GM18907 (cell line): ENCODE data around the gene SLC27A2.
"Not testable (repeated sequence)": the region's sequence is repeated elsewhere in the genome, so short reads cannot be mapped to it uniquely, and the experiment has no call there.

Experiments
- ATAC-seq: cut with Tn5 transposase; IDR thresholded peaks from one replicate; pipeline ENCODE4 v1.9.1; 2021; ENCODE audit warnings: mild to moderate bottlenecking, moderate library complexity; ENCODE audit not compliant: unreplicated experiment

Gene SLC27A2

DNA sequence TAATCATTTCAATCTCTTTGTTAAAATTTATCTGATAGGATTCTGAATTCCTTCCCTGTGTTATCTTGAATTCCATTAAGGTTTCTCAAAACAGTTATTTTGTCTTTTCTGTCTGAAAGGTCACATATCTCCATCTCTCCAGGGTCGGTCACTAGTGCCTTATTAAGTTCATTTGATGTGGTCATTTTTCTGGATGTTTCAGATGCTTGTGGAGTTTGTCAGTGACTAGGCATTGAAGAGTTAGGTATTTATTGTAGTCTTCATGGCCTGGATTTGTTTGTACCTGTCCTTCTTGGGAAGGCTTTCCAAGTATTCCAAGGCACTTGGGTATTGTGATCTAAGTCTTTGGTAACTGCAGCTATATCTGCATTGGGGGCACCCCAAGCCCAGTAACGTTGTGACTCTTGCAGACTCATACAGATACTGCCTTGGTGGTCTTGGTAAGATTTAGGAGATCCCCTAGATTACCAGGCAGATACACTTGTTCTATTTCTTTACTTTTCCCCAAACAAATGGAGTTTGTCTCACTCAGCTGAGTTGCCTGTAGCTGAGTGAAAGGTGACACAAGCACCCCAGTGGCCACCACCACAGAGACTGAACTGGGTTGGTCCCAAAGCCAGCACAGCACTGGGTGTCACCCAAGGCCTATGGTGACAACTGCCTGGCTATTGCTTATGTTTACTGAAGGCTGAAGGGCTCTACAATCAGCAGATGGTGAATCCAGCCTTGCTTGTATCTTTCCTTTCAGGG is 18.9 kb upstream of the SLC27A2 start:
- ATAC-seq, result no peak

DNA sequence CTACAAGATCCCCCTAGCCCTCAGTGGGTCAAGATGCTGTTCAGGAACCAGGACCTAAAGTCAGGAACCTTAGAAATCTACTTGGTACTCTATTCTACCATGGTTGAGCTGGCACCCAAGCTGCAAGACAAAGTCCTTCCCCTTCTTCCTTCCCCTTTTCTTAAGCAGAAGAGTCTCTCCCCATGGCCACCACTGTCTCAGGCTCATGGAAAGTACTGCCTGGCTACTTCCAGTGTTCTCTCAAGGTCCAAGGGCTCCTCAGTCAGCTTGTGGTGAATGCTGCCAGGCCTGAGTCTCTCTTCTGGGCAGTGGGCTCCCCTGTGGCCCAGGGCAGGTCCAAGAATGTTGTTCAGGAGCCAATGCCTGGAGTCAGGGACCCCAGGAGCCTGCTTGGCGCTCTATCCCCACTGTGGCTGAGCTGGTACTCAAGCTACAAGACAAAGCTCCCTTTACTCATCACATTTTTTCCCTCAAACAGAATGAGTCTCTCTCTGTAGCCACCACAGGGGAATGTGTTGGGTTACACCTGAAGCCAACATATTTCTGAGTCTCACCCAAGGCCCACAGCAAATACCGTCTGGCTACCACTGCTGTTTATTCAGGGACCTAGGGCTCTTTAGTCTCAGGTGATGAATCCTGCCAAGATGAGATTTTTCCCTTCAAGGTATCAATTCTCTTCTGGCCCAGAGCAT is 18.1 kb upstream of the SLC27A2 start:
- no peak for ATAC-seq

DNA sequence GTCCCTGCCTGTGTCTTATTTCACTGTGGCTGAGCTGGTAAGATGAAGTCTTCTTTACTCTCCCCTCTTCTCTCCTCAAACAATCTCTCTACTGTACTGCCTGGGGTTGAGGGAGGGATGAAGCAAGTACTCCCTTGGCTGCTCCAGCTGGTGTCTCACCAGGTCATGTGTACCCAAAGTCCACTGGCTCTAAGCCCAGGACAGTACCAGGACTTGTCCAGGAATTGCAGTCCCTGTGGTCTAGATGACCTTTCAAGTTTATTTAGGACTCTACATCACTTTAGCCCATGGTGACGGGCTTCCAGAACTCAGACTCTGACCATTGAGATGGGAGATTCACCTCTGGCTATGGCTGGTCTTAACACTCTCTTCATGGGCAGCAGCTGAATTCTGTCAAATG is 17.5 kb upstream of the SLC27A2 start:
- ATAC-seq, result no peak

DNA sequence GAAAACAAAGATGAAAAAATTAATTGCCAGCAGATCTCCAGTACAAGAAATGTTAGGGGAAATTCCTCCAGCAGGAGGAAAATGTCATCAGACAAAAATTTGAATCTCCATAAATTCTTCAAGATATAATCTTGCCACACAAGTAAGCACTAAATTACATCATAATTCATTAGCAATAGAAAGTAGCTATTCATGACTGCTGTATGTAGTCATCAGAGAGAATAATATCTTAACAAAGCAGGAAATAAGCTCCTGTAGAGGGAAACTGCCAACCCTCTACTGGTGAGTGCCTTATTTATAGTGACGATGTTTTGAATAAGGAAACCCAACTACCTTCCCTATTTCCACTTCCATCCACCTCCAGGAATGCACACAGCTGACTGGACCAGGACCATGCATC is 15.8 kb upstream of the SLC27A2 start:
- no peak for ATAC-seq

DNA sequence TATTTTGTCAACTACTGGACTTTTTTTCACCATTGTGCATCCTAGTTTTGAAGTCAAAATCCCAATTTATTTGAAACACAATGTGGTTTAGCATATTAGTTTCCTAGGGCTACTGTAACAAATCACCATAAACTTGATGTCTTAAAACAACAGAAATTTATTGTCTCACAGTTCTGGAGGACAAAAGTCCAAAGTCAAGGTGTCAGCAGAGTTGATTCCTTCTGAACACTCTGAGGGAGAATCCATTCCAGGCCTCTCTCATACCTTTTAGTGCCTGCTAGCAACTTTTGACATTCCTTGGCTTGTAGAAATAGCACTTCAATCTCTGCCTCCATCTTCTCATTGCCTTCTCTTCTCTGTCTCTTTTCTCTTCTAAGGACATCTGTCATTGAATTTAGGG is 14.9 kb upstream of the SLC27A2 start:
- no peak for ATAC-seq

DNA sequence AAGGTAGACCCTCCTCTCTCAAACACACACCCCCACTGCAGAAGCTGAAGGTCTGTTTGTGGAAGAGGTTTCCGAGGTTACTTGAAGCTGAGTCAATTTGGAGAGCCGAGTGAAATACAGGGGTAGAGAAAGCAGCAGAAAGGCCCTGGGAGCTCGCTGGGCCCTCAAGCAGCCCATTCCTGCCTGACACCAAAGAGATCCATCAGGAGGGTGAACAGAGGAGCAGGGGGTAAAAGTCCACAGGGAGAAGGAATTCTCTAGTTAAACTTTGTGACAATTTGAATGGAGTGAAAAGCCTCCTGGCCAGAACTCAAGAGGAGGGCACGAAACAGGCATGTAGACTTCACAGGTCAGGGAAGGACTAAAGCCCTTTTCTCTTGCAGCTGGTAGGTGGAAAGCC is 13.6 kb upstream of the SLC27A2 start:
- ATAC-seq, result no peak

DNA sequence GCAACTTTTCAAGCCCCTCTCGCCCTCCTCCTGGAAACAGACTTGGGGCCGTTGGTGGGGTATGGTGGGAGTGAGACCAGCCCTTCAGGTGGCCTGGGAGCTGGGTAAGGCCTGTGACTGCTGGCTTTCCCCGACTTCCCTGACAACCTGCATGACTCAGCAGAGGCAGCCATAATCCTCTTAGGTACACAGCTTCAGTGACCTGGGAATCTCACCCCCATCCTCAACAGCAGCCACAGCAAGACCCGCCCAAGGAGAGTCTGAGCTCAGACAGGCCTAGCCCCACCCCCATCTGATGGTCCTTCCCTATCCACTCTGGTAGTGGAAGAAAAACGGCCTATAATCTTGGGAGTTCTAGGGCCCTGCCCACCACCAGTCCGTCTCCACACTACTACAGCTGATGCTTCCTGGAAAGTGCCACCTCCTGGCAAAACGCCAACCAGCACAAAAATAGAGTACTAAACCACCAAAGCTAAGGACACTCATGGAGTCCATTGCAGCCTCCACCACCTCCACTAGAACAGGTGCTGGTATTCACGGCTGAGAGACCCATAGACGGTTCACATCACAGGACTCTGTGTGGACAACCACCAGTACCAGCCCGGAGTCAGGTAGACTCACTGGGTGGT is 13.1 kb upstream of the SLC27A2 start:
- no peak for ATAC-seq

DNA sequence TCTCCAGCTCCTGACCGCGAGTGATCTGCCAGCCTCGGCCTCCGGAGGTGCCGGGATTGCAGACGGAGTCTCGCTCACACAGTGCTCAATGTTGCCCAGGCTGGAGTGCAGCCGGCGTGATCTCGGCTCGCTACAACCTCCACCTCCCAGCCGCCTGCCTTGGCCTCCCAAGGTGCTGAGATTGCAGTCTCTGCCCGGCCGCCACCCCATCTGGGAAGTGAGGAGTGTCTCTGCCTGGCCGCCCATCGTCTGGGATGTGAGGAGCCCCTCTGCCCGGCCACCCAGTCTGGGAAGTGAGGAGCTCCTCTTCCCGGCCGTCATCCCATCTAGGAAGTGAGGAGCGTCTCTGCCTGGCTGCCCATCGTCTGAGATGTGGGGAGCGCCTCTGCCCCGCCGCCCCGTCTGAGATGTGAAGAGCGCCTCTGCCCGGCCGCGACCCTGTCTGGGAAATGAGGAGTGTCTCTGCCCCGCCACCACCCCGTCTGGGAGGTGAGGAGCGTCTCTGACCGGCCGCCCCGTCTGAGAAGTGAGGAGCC is 9.6 kb upstream of the SLC27A2 start:
- not testable (repeated sequence) for ATAC-seq

DNA sequence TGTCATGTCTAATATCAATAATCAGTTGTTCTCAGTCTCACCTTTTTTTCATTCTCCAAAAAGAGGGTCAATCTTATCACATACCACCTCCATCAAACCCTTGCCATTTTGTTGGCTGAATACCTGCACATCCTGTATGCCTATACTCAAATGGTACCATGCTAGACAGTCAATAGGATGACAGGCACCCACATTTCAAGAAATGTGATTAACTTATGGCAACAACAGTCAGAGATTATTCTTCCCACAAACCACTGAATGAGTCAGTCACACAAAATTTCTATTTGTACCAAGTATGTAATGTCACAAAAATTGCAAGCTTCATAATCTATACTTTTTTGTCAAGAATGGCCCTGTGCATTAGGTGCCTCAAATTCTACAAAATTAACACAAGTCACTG is 5.1 kb upstream of the SLC27A2 start:
- ATAC-seq, result no peak

DNA sequence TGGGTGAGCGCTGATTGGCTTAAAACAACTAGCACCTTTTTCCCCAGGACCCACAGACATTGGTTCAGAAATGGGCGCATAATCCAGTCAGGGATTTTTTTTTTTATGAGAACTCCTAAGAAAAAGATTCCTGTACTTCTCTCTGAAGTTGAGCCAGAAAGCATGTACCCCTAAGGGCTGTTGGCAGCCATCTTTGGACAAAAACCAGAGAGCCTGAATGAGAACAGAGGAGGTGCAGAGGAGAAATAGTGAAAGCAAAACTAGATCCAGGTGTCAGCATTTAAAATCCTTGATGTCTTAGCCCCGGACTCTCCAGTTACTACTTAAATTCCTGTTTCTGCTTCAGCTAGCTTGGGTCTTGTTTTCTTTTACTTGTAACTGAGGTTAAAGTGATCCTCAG is 1.9 kb upstream of the SLC27A2 start:
- no peak for ATAC-seq

DNA sequence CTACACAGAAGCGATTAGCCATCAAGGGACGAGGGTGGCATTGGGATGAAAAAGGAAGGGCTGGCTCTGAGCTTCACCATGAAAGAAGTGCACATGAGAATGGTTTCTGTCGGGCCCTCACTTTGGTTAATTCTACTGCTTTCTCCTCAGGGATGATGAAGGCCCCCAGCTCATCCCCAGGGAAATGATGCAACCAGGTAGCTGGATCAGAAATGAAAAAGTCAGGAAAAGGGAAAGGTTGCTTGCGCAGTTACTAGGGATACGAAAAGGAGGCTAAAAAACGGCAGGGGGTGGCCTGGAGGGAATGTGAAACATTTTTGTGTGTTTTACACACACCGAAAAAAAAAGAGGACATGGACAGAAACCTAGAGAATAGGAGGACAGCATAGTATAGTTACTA is 1.4 kb upstream of the SLC27A2 start:
- no peak for ATAC-seq

DNA sequence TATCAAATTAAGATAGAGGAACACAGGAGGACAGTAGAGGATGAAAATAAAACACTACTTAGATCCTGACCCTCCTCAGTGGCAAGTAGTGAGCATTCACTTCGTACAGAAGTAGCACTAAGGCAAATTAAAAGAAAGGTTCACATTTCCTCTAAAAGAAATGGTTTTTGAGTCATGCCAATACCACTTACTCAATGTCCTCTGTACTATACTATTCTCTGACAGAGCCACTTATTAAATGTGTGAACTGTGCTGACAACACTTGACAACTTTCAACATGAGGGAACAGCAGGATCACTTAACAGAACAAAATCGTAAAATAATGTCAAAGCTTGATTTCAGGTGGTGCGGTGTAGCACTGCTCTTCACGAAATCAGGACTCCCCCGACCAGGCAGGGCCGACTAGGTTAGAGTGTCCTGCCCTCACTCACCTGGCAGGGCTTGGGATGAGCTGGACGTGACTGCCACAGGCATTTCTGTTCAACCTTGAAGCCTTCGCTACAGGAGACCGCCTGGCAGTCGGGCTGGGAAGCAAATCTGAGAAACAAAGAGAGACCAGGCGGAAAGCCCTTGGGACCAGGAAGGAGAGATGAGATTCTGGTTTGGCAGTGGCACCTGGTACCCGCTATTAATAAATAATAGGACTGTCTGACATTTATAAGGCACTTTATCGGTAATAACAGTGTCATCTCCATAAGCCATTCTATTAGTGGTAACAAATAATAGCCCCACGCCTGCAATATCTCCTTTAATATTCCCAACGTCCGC is 611 bp upstream of the SLC27A2 start:
- ATAC-seq, result no peak

DNA sequence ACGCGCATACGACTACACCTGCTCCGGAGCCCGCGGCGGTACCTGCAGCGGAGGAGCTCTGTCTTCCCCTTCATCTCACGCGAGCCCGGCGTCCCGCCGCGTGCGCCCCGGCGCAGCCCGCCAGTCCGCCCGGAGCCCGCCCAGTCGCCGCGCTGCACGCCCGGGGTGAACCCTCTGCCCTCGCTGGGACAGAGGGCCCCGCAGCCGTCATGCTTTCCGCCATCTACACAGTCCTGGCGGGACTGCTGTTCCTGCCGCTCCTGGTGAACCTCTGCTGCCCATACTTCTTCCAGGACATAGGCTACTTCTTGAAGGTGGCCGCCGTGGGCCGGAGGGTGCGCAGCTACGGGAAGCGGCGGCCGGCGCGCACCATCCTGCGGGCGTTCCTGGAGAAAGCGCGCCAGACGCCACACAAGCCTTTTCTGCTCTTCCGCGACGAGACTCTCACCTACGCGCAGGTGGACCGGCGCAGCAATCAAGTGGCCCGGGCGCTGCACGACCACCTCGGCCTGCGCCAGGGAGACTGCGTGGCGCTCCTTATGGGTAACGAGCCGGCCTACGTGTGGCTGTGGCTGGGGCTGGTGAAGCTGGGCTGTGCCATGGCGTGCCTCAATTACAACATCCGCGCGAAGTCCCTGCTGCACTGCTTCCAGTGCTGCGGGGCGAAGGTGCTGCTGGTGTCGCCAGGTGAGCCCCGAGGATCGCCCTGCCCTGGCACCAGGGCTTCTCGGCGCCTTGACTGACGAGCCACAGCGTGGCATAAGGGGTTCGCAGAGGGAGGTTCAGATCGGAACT is 420 bp downstream of the SLC27A2 start:
- ATAC-seq, result peak; percentile 46

DNA sequence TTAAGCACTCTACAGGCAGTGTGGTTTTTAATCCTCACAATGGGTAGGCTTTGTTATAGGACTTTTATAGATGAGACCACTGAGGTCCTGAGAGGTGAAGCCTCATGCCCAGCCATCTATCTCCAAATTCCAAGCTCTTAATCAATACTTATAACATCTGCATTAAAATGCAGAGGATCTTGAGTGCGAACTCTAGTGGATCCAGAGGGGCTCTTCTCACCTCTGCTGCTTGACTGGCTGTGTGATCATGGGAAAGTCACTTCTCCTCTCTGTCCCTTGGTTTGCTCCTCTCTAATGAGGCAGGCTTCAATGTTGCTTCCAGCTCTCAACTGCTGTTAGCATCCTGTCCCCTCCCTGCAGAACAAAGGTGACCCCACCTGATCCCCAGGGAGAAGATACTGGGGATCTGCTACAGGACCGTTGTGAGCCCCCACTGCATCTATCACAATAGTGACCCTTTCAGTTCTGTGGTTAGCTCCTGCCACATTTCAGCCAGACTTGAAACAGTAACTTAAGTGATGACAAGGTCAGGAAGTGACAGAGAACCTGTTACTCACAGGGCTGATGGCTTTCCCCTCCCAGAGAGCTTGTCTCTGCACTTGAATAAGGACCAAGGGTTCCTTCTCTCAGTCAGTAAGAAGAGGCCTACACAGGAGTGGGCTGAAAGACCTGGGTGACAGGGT is 1.3 kb downstream of the SLC27A2 start:
- peak; percentile 62 for ATAC-seq

DNA sequence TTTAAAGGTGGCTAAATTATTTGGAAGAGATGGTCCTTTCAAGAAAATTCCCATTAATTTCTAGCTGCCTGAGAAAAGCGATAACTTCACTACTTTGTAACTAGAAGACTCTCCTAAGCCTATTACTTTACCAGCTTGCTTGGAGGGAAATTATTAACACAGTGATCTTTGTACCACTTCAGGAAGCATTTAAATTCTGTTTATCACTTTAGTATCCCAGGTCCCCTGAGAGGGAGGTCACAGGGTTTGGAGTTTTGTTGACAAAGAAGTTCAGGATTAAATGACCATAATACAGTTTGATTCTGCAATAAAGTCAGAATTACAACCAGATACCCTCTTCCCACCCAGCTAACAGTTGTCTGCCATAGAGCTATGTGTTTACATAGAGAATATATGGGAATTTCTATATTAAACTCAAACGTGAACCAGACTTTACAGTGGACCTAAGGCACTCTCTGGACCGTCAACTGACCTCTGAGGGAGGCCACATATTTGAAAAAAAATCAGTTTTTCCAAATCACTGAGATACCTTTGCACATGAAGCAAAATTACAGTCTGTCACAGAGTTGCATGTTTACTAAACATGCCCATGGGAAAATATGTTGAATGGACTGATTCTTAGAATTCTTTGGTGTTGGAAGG is 3.0 kb downstream of the SLC27A2 start:
- ATAC-seq, result no peak

DNA sequence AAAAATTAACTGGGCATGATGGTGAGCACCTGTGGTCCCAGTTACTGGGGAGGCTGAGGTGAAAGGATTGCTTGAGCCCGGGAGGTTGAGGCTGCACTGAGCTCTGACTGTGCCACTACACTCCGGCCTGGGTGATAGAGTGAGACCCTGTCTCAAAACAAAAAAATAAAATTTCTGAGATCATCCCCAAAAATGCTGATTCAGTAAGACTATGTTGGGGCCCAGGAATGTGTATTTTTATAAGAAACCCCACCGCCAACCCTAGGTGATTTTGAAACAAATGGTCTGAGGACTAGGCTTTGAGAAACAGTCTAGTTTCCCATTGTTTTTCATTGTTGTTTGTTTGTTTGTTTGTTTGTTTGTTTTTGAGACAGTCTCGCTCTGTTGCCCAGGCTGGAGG is 4.1 kb downstream of the SLC27A2 start:
- ATAC-seq, result no peak

DNA sequence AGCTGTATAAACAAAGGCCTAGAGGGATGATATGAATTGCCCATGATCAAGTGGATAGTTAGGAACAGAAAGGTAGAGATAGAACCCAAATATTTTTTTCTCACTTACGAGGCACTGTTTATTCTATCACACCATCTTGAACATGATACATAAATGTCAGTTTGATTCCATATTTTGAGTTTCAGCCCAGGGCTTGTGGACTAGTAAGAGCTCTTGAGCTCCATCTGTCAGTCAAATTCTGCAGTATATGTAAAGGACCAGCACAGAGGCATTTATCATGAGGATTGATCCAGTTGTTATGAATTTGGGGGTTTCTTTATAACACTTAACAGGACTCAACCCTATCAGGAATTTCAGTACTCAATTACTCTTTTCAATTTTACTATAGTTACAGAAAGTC is 4.8 kb downstream of the SLC27A2 start:
- ATAC-seq, result no peak

DNA sequence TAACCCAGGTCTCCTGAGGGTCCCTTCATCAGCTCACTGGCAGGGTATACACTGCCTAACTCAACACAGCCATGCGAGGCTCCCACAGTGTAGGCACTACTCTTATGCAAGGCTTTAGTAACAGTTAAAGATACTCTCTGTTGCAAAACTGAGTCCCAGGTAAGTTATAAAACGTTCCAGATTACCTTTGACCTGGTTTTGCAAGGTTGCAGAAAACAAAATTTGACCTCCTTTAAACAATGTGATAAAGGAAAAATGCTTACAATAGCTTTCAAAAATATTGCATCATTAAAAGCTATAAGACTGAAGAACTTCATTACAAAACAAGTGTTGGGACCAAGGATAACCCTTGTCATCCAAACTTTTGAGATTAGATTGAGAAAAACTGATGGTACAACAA is 5.5 kb downstream of the SLC27A2 start:
- no peak for ATAC-seq

DNA sequence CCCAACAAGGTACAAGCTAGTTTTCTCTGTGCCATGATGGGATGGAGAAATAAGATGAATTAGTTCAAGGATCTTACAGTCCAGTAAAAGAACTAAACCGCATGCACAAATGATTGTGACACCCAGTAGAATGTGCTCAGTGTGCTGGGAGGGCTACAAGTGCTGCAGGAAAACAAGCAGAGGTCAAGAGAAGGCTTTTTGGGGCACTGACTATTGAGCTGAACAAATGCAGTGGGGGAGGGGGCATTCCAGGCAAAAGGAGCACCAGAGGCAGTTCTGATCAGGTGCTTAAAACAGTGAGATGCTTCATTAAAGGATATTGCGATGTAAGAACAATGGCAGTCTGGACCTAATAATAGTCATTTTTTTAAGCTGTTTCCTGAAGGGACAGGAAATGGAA is 6.0 kb downstream of the SLC27A2 start:
- ATAC-seq, result no peak
